LNCAP (cell line): ENCODE results near the gene GREB1L.

ENCODE experiments used
- CTCF ChIP-seq: fragments of 450-650 bp; IDR thresholded peaks from 2 replicates; pipeline ENCODE4 v1.5.1; 2017; ENCODE audit warnings: mild to moderate bottlenecking

The GREB1L gene

GRCh38 chr18:21499997-21500396 is 258.0 kb downstream of the GREB1L start:
- no peak for TF ChIP-seq CTCF

- no peak for TF ChIP-seq CTCF
Observed at GRCh38 chr18:21502661-21503060, 260.6 kb downstream of the GREB1L start.

- TF ChIP-seq CTCF, result no peak
Observed at GRCh38 chr18:21507913-21508701, 266.1 kb downstream of the GREB1L start.

GRCh38 chr18:21509062-21509461 is 267.0 kb downstream of the GREB1L start:
- no peak; the same call in 1 of the 2 replicates for TF ChIP-seq CTCF

- no peak for TF ChIP-seq CTCF
Observed at GRCh38 chr18:21513292-21513691, 271.3 kb downstream of the GREB1L start.

GRCh38 chr18:21513741-21514140 is 271.7 kb downstream of the GREB1L start:
- TF ChIP-seq CTCF, result no peak

GRCh38 chr18:21522530-21522929 is 280.5 kb downstream of the GREB1L start:
- TF ChIP-seq CTCF, result no peak

- no peak for TF ChIP-seq CTCF
Observed at GRCh38 chr18:21525916-21526315, 283.9 kb downstream of the GREB1L start.
